K562 (cell line): ENCODE data around the gene MINAR1. TPM values are rescaled to one million over a fixed set of nuclear protein-coding genes. Genes with fewer than 3 reads are reported as not detected.

Experiments used
- ATAC-seq: fragments of 200-7000 bp; cut with Tn5 transposase; 3 replicates; pipeline ENCODE4 v1.9.1; 2020; ENCODE audit warnings: moderate library complexity
- BruUV-seq: library from RNA; stranded (reverse); fragments of 400-500 nt; replicated peaks from 2 replicates; lab custom pipeline; 2021; lab: Mats Ljungman, UMichigan
- CTCF ChIA-PET: fragments of 300-600 bp; formaldehyde crosslinking; extraction: SDS; loops from one replicate; lab custom pipeline; 2021; ENCODE audit warnings: low intra/inter-chr PET ratio; lab: Yijun Ruan, JAX
- POLR2A ChIA-PET: fragments of 300-600, 350-650 bp; sonication (Branson Sonifier 250); formaldehyde crosslinking; extraction: SDS; loops from one replicate; lab custom pipeline; 2021; ENCODE audit warnings: antibody characterized with exemption, inconsistent platforms; lab: Yijun Ruan, JAX
- DNase-seq, 4 experiments: peaks; one replicate each; pipeline versions ENCODE4 v3.0.0 to v3.0.0-alpha.2; 2011 to 2018; ENCODE audit warnings: low spot score in 3 of 4, mixed read lengths in 3 of 4; ENCODE audit errors: extremely low read depth in 1 of 4
- FAIRE-seq: peaks from 2 replicates; lab custom pipeline; 2011; peaks lifted over from hg19 to GRCh38; lab: Jason Lieb, UNC
- H2AFZ ChIP-seq: 2 replicates; pipeline ENCODE4 v1.6.0; 2011; ENCODE audit warnings: low read depth, low read length, control low read depth, inconsistent platforms
- H3K27ac ChIP-seq: fragments of 200-600 bp; 3 replicates; pipeline ENCODE4 v1.8.0; 2011; ENCODE audit warnings: low read depth, mild to moderate bottlenecking, control low read depth, inconsistent platforms, low read length, moderate library complexity, mixed read lengths; ENCODE audit errors: extremely low read depth
- H3K27me3 ChIP-seq, 2 experiments: fragments of 300-600 bp in 1 of 2; 2 replicates in 1 of 2; 3 replicates in 1 of 2; pipeline versions ENCODE4 v1.6.0 to v1.8.0; 2011; ENCODE audit warnings: inconsistent platforms in 2 of 2, low read length in 2 of 2, mild to moderate bottlenecking in 1 of 2, mixed read lengths in 1 of 2, moderate library complexity in 1 of 2; ENCODE audit not compliant: control insufficient read depth in 2 of 2, insufficient read depth in 2 of 2
- H3K36me3 ChIP-seq: fragments of 300-600 bp; 3 replicates; pipeline ENCODE4 v1.8.0; 2011; ENCODE audit warnings: mild to moderate bottlenecking, low read length, inconsistent platforms; ENCODE audit not compliant: control insufficient read depth, insufficient read depth
- H3K4me1 ChIP-seq, 2 experiments: fragments of 200-600 bp in 1 of 2; replicated peaks in 1 of 2; 2 replicates in 1 of 2; 3 replicates in 1 of 2; pipeline versions ENCODE4 v1.5.1 to v1.8.0; 2011; ENCODE audit warnings: inconsistent platforms in 2 of 2, low read length in 2 of 2, mild to moderate bottlenecking in 1 of 2, mixed read lengths in 1 of 2, moderate library complexity in 1 of 2; ENCODE audit not compliant: control insufficient read depth in 2 of 2, insufficient read depth in 2 of 2
- H3K4me2 ChIP-seq: 2 replicates; pipeline ENCODE4 v1.6.1; 2011; ENCODE audit warnings: low read length, control low read depth, inconsistent platforms, mixed read lengths; ENCODE audit not compliant: insufficient read depth
- H3K4me3 ChIP-seq: fragments of 200-600 bp; sonication (generic), shearing (Covaris generic); 2 replicates; pipeline ENCODE4 v1.5.1; 2016; ENCODE audit warnings: control low read depth, inconsistent platforms
- H3K79me2 ChIP-seq: fragments of 200-600 bp; 3 replicates; pipeline ENCODE4 v1.8.0; 2011; ENCODE audit warnings: low read length, inconsistent platforms; ENCODE audit not compliant: control insufficient read depth, insufficient read depth
- H3K9ac ChIP-seq, 2 experiments: 2 replicates each; pipeline versions ENCODE4 v1.6.0 to v1.6.1; 2011; ENCODE audit warnings: low read depth in 2 of 2, low read length in 2 of 2, control low read depth in 1 of 2, inconsistent platforms in 1 of 2, mild to moderate bottlenecking in 1 of 2, mixed read lengths in 1 of 2; ENCODE audit not compliant: insufficient read depth in 1 of 2
- H3K9me1 ChIP-seq: one replicate; pipeline ENCODE4 v1.6.0; 2011; ENCODE audit warnings: inconsistent platforms, mild to moderate bottlenecking, low read length, moderate library complexity; ENCODE audit not compliant: control insufficient read depth, insufficient read depth
- H3K9me3 ChIP-seq: replicated peaks from 2 replicates; pipeline ENCODE4 v1.5.1; 2011; ENCODE audit warnings: low read depth, low read length, inconsistent platforms; ENCODE audit not compliant: control insufficient read depth, insufficient read depth
- H4K20me1 ChIP-seq: replicated peaks from 2 replicates; pipeline ENCODE4 v1.6.1; 2011; ENCODE audit warnings: low read length, inconsistent platforms, mixed read lengths; ENCODE audit not compliant: control insufficient read depth, insufficient read depth
- ADNP ChIP-seq: fragments of 200-800 bp; sonication (Bioruptor generic); IDR thresholded peaks from 2 replicates; pipeline ENCODE4 v1.6.1; 2016; ENCODE audit warnings: missing genetic modification characterization, missing compliant biosample characterization
- ZNF197 ChIP-seq: fragments of 200-800 bp; sonication (Bioruptor generic); IDR thresholded peaks from 2 replicates; pipeline ENCODE4 v1.6.1; 2016; ENCODE audit warnings: low read depth, missing genetic modification characterization, missing compliant biosample characterization
- ZNF232 ChIP-seq: sonication (generic); formaldehyde crosslinking; IDR thresholded peaks from 2 replicates; pipeline ENCODE4 v1.8.0; 2022; ENCODE audit warnings: mild to moderate bottlenecking, missing genetic modification reagents
- WGBS: fragments of 100-300 bp; shearing (Covaris generic); methylation state at CpG from one replicate; pipeline ENCODE4 v1.1.6; 2016; ENCODE audit warnings: low coverage, mixed read lengths; ENCODE audit not compliant: insufficient coverage; ENCODE audit errors: missing lambda C conversion rate; 5-methylcytosine and 5-hydroxymethylcytosine counted together
- in situ Hi-C: fragments of 300-500 bp; cut with MboI; formaldehyde crosslinking; loops from 4 replicates; pipeline ENCODE4 v1.15.0; 2018; ENCODE audit warnings: inconsistent platforms, mixed read lengths
- intact Hi-C: fragments of 100-400 bp; cut with micrococcal nuclease; formaldehyde crosslinking; loops from 2 replicates; pipeline ENCODE4 v1.14.2; 2022
- polyA plus RNA-seq, 8 experiments: library from polyadenylated mRNA; depleted of rRNA in 4 of 8; stranded (reverse) in 5 of 8; unstranded in 3 of 8; fragments of >200 nt; fragmentation: Nextera tagmentation in 2 of 8; fragmentation: Illumina TruSeq in 1 of 8; extraction: Ambion mirVana in 2 of 8; extraction: Trizol in 1 of 8; gene quantifications; 2 replicates each; pipeline versions ENCODE4 v1.2.1 to v1.2.3, GENCODE V29; 2011 to 2014; ENCODE audit warnings: inconsistent platforms in 1 of 8, missing spikeins in 1 of 8
- total RNA-seq, 7 experiments: library from RNA; depleted of rRNA in 6 of 7; stranded (reverse); fragments of >200 nt in 6 of 7; fragmentation: Illumina TruSeq in 2 of 7; extraction: Trizol in 2 of 7; gene quantifications; 2 replicates each; pipeline versions ENCODE4 v1.2.1 to v1.2.3, GENCODE V29; 2011 to 2021; ENCODE audit warnings: low replicate concordance in 1 of 7
- TF ChIP-seq, protein P1 (sequence below): fragments of 450-650 bp; IDR thresholded peaks from 2 replicates; pipeline ENCODE4 v1.6.1; 2016; ENCODE audit warnings: borderline replicate concordance

The MINAR1 gene
- total and polyA plus RNA-seq, 9 of the 15 experiments (the other 6 are each of a cell fraction or from before 2014, with no cell fraction given): 0.21 to 1.2 (median 0.52) TPM

DNA sequence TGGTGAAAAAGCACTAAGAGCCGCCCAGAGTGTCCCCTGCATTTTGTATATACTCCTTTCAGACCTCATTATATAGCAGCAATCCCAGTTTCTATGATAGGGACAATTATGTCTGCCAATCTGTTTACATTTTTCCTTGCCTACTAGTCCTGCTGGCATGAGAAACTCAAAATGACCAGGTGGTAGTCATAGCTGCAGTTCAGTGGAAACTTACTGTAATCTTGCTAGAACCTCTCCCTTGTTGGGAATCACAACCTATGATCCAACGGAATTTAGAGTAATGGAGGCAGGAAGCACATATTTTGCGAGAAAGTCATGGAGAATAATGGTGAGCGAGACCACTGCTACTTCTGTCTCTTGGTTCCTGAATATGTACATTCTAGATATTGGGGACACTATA is 28.6 kb upstream of the MINAR1 start (continued):
- TF ChIP-seq ZNF197 (CRISPR knock-in tag): no peak
- TF ChIP-seq, all 486 proteins: peak for 0

DNA sequence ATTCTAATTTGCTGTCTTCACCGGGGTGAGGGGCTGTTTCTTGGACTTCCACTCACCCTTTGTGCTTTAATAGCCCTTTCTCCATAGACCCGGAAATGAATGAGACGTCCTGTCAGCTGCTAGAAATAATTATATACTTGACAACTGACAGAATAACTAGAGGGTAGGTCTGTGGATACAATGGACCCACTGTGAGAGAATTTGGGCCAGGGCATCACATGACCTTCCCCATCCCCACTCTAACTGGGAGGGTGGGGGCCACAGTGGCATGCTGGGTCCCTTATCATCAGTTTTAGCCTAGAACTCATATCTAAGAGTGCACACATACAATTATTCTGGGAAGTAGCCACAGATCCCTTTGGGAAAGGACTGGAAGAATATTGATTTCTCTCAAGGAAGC is 25.9 kb upstream of the MINAR1 start:
- Histone ChIP-seq H3K9me3 (no peaks in the 10 kb centered on the region), H3K36me3 (no peaks in the 10 kb centered on the region), H3K4me2 (no peak overlapping the region), H3K9me1 (no peaks in the 10 kb centered on the region), H3K79me2 (no peaks in the 10 kb centered on the region), H3K9ac (no peak overlapping the region), H3K4me3 (no peak overlapping the region), H3K4me1 (no peaks in the 10 kb centered on the region), H3K27ac (no peak overlapping the region), H2AFZ (no peak overlapping the region), H4K20me1 (no peaks in the 10 kb centered on the region), H3K27me3 (0 out of 5 replicates have a peak, but pooled peaks cover 0 to 4% of the 10 kb centered on the region in 2 experiments)
- WGBS: 5% methylated on average over 3 of the region's 3 CpGs
- DNase-seq (no peak), FAIRE-seq (no peak), ATAC-seq (no peak)
- TF ChIP-seq, protein P1, sequence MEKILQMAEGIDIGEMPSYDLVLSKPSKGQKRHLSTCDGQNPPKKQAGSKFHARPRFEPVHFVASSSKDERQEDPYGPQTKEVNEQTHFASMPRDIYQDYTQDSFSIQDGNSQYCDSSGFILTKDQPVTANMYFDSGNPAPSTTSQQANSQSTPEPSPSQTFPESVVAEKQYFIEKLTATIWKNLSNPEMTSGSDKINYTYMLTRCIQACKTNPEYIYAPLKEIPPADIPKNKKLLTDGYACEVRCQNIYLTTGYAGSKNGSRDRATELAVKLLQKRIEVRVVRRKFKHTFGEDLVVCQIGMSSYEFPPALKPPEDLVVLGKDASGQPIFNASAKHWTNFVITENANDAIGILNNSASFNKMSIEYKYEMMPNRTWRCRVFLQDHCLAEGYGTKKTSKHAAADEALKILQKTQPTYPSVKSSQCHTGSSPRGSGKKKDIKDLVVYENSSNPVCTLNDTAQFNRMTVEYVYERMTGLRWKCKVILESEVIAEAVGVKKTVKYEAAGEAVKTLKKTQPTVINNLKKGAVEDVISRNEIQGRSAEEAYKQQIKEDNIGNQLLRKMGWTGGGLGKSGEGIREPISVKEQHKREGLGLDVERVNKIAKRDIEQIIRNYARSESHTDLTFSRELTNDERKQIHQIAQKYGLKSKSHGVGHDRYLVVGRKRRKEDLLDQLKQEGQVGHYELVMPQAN: no peak
- TF ChIP-seq ADNP (tag) (no peak), ZNF232 (CRISPR knock-in tag) (no peak)
- in situ Hi-C loops (no loop called here), intact Hi-C loops (no loop called here)
- ChIA-PET POLR2A (interaction anchor here (0.8 kb wide), 1 partner anchor 56 kb away, joined by 3 read pairs; no protein-coding TSS in a partner anchor), CTCF (no interaction called here)
- BruUV-seq: no TSS peak
